H1 (cell line): Measurements from ENCODE around the gene PPP2R5B. TPM values are rescaled to one million over a fixed set of nuclear protein-coding genes. Genes with fewer than 3 reads are reported as not detected.

Source experiments
- CTCF ChIA-PET: fragments of 300-600 bp; sonication (Branson Sonifier 250); formaldehyde crosslinking; loops from one replicate; lab custom pipeline; 2021; ENCODE audit not compliant: partially characterized antibody; lab: Charles Lee
- POLR2A ChIA-PET: fragments of 300-600 bp; sonication (Branson Sonifier 250); formaldehyde crosslinking; loops from one replicate; lab custom pipeline; 2021; ENCODE audit warnings: inconsistent platforms; ENCODE audit not compliant: partially characterized antibody; lab: Charles Lee
- DNase-seq, 2 experiments: peaks; one replicate each; pipeline versions ENCODE4 v3.0.0 to v3.0.0-alpha.2; 2010 to 2022; ENCODE audit warnings: low spot score in 2 of 2, low read depth in 1 of 2, mixed read lengths in 1 of 2
- FAIRE-seq: peaks from 2 replicates; lab custom pipeline; 2011; peaks lifted over from hg19 to GRCh38; lab: Jason Lieb, UNC
- H2AFZ ChIP-seq: 2 replicates; pipeline ENCODE4 v1.8.1; 2012; ENCODE audit warnings: low read length, inconsistent platforms
- H2AK5ac ChIP-seq: 2 replicates; pipeline ENCODE4 v1.6.1; 2013; ENCODE audit warnings: low read depth, low read length
- H2BK120ac ChIP-seq: replicated peaks from 2 replicates; pipeline ENCODE3; 2013; ENCODE audit warnings: low read depth, low read length, inconsistent platforms
- H2BK12ac ChIP-seq: 2 replicates; pipeline ENCODE4 v1.6.1; 2013; ENCODE audit warnings: low read depth, low read length
- H2BK15ac ChIP-seq: 2 replicates; pipeline ENCODE4 v1.6.1; 2013; ENCODE audit warnings: low read length
- H2BK20ac ChIP-seq: 2 replicates; pipeline ENCODE4 v1.6.1; 2013; ENCODE audit warnings: low read length
- H2BK5ac ChIP-seq: 2 replicates; pipeline ENCODE4 v1.6.1; 2013; ENCODE audit warnings: low read depth, low read length
- H3K14ac ChIP-seq: 2 replicates; pipeline ENCODE4 v1.6.1; 2013; ENCODE audit warnings: inconsistent platforms; ENCODE audit not compliant: insufficient read length
- H3K18ac ChIP-seq: 2 replicates; pipeline ENCODE4 v1.6.1; 2013; ENCODE audit warnings: low read length; ENCODE audit errors: extremely low read depth
- H3K23ac ChIP-seq: 2 replicates; pipeline ENCODE4 v1.6.1; 2013; ENCODE audit warnings: inconsistent platforms; ENCODE audit not compliant: insufficient read length
- H3K23me2 ChIP-seq: 2 replicates; pipeline ENCODE4 v1.6.1; 2013; ENCODE audit warnings: low read depth, low read length
- H3K27ac ChIP-seq: 2 replicates; pipeline ENCODE4 v1.6.1; 2011; ENCODE audit warnings: low read depth, low read length, inconsistent platforms
- H3K27me3 ChIP-seq, 4 experiments: replicated peaks in 1 of 4; 1 replicate in 1 of 4; 2 replicates in 3 of 4; pipeline versions ENCODE4 v1.6.1 to v1.8.1; 2011 to 2013; ENCODE audit warnings: low read length in 3 of 4, mild to moderate bottlenecking in 3 of 4, inconsistent platforms in 2 of 4, mixed read lengths in 2 of 4, moderate library complexity in 1 of 4; ENCODE audit not compliant: control insufficient read depth in 3 of 4, insufficient read depth in 3 of 4; ENCODE audit errors: extremely low read depth in 1 of 4
- H3K36me3 ChIP-seq, 4 experiments: 2 replicates each; pipeline versions ENCODE4 v1.6.1 to v1.8.1; 2011 to 2013; ENCODE audit warnings: mild to moderate bottlenecking in 4 of 4, low read length in 3 of 4, moderate library complexity in 2 of 4, control low read depth in 1 of 4, inconsistent platforms in 1 of 4; ENCODE audit not compliant: insufficient read depth in 4 of 4, control insufficient read depth in 2 of 4
- H3K4ac ChIP-seq: replicated peaks from 2 replicates; pipeline ENCODE3; 2013; ENCODE audit warnings: low read length, low read depth, mixed read lengths, inconsistent platforms; ENCODE audit not compliant: insufficient read length
- H3K4me1 ChIP-seq, 4 experiments: replicated peaks in 1 of 4; 1 replicate in 1 of 4; 2 replicates in 3 of 4; pipeline versions ENCODE4 v1.6.1 to v1.8.1; 2011 to 2013; ENCODE audit warnings: low read length in 3 of 4, inconsistent platforms in 2 of 4, mixed read lengths in 1 of 4; ENCODE audit not compliant: insufficient read depth in 4 of 4, control insufficient read depth in 3 of 4
- H3K4me2 ChIP-seq, 2 experiments: 2 replicates each; pipeline versions ENCODE4 v1.6.1 to v1.8.1; 2011 to 2013; ENCODE audit warnings: low read depth in 2 of 2, low read length in 2 of 2, control low read depth in 1 of 2, inconsistent platforms in 1 of 2, mild to moderate bottlenecking in 1 of 2; ENCODE audit not compliant: insufficient read depth in 1 of 2
- H3K4me3 ChIP-seq, 4 experiments: fragments of 200-600, 300-600 bp in 1 of 4; sonication (generic), shearing (Covaris generic), sonication (Bioruptor Twin) in 1 of 4; 2 replicates each; pipeline versions ENCODE4 v1.5.1 to v1.8.1; 2011 to 2016; ENCODE audit warnings: low read length in 4 of 4, low read depth in 3 of 4, control low read depth in 2 of 4, inconsistent platforms in 2 of 4, mild to moderate bottlenecking in 2 of 4, mixed read lengths in 1 of 4, moderate library complexity in 1 of 4; ENCODE audit not compliant: insufficient read depth in 2 of 4; ENCODE audit errors: extremely low read depth in 1 of 4
- H3K56ac ChIP-seq: replicated peaks from 2 replicates; pipeline ENCODE3; 2013; ENCODE audit warnings: low read depth, mild to moderate bottlenecking, mixed read lengths, low read length, inconsistent platforms; ENCODE audit not compliant: insufficient read length
- H3K79me1 ChIP-seq: 2 replicates; pipeline ENCODE4 v1.6.1; 2013; ENCODE audit warnings: low read depth, low read length, control low read depth
- H3K79me2 ChIP-seq, 2 experiments: 2 replicates each; pipeline versions ENCODE4 v1.6.1 to v1.8.1; 2012 to 2013; ENCODE audit warnings: low read length in 2 of 2, mild to moderate bottlenecking in 2 of 2, inconsistent platforms in 1 of 2; ENCODE audit not compliant: insufficient read depth in 2 of 2, control insufficient read depth in 1 of 2
- H3K9ac ChIP-seq, 4 experiments: replicated peaks in 1 of 4; 1 replicate in 1 of 4; 2 replicates in 3 of 4; pipeline versions ENCODE4 v1.6.1 to v1.8.1; 2011 to 2013; ENCODE audit warnings: low read depth in 3 of 4, low read length in 3 of 4, control low read depth in 2 of 4, mild to moderate bottlenecking in 2 of 4, moderate library complexity in 2 of 4, inconsistent platforms in 1 of 4; ENCODE audit errors: extremely low read depth in 1 of 4
- H3K9me3 ChIP-seq, 2 experiments: 2 replicates each; pipeline versions ENCODE4 v1.6.1 to v1.8.1; 2012 to 2013; ENCODE audit warnings: mild to moderate bottlenecking in 2 of 2, moderate library complexity in 2 of 2, control low read depth in 1 of 2, inconsistent platforms in 1 of 2, low read depth in 1 of 2, low read length in 1 of 2, mixed read lengths in 1 of 2; ENCODE audit not compliant: insufficient read depth in 2 of 2
- H4K20me1 ChIP-seq, 2 experiments: replicated peaks in 1 of 2; 2 replicates each; pipeline versions ENCODE3 to v1.8.1; 2011 to 2013; ENCODE audit warnings: inconsistent platforms in 2 of 2, low read length in 2 of 2, mild to moderate bottlenecking in 1 of 2; ENCODE audit not compliant: insufficient read depth in 2 of 2, control insufficient read depth in 1 of 2
- H4K5ac ChIP-seq: 2 replicates; pipeline ENCODE4 v1.6.1; 2013; ENCODE audit warnings: low read length, low read depth, mixed read lengths, inconsistent platforms; ENCODE audit not compliant: insufficient read length
- H4K8ac ChIP-seq: 2 replicates; pipeline ENCODE4 v1.8.0; 2013; ENCODE audit warnings: mild to moderate bottlenecking, moderate library complexity, low read length, inconsistent platforms; ENCODE audit not compliant: insufficient read depth; ENCODE audit errors: extremely low read depth
- H4K91ac ChIP-seq: replicated peaks from 2 replicates; pipeline ENCODE3; 2013; ENCODE audit warnings: low read length, mixed read lengths, inconsistent platforms; ENCODE audit not compliant: insufficient read length
- BACH1 ChIP-seq: IDR thresholded peaks from 2 replicates; pipeline ENCODE4 v1.6.1; 2012; ENCODE audit warnings: low read length, improper control_type of control experiment
- NANOG ChIP-seq: IDR thresholded peaks from 2 replicates; pipeline ENCODE4 v1.6.1; 2011; ENCODE audit warnings: low read length, low read depth, mild to moderate bottlenecking, inconsistent platforms; ENCODE audit not compliant: insufficient read depth, poor library complexity, severe bottlenecking
- SUZ12 ChIP-seq: fragments of 200-600 bp; sonication (generic); IDR thresholded peaks from 2 replicates; pipeline ENCODE4 v1.6.1; 2012; ENCODE audit warnings: mild to moderate bottlenecking, inconsistent platforms, low read length, moderate library complexity, mixed read lengths
- WGBS, 2 experiments: shearing (Covaris generic) in 1 of 2; methylation state at CpG; one replicate each; pipeline versions ENCODE4 v1.1.6 to v1.1.7; 2013 to 2015; ENCODE audit warnings: low lambda C conversion rate in 2 of 2, mixed read lengths in 2 of 2, inconsistent platforms in 1 of 2, low coverage in 1 of 2, missing lambda C conversion rate in 1 of 2; ENCODE audit not compliant: insufficient replicate concordance in 2 of 2, insufficient coverage in 1 of 2, insufficient read length in 1 of 2; ENCODE audit errors: extremely low coverage in 1 of 2, missing lambda C conversion rate in 1 of 2; 5-methylcytosine and 5-hydroxymethylcytosine counted together
- polyA plus RNA-seq, 7 experiments: library from polyadenylated mRNA; depleted of rRNA in 3 of 7; stranded (reverse) in 5 of 7; unstranded in 2 of 7; fragments of >200 nt in 5 of 7; fragments of 200-250 nt in 2 of 7; gene quantifications; 1 replicate in 5 of 7; 2 replicates in 1 of 7; 4 replicates in 1 of 7; pipeline versions ENCODE4 v1.2.1 to v1.2.3, GENCODE V29; 2011 to 2013; ENCODE audit warnings: missing spikeins in 2 of 7, mixed read lengths in 2 of 7
- total RNA-seq: library from RNA; stranded (reverse); fragmentation: NEBNext Ultra II Directional; extraction: Animal tissue kit (Norgen Biotek cat#: 25700); gene quantifications from 2 replicates; pipeline ENCODE4 v1.2.1, GENCODE V29; 2021

Gene PPP2R5B
- total and polyA plus RNA-seq, 2 of the 8 experiments (the other 6 are each of a cell fraction or from before 2014, with no cell fraction given) = 4.9 to 5.1 TPM

GRCh38 chr11:64970731-64971151 lies 46.3 kb downstream of the PPP2R5B start:
- CTCF ChIA-PET = no interaction called here
- no peak for FAIRE-seq

More at GRCh38 chr11:64970731-64971151, 46.3 kb downstream of the PPP2R5B start:
- H3K79me2 ChIP-seq = no peaks in the 10 kb centered on the region
- H3K14ac ChIP-seq = no peak overlapping the region
- peaks cover 0 to 12% (median 7%) of the 10 kb centered on the region in 4 experiments; a peak in 5 of 7 replicates for H3K27me3 ChIP-seq
- no peak overlapping the region for H3K23ac ChIP-seq
- no peak overlapping the region for H3K4me3 ChIP-seq
- no peak overlapping the region for H2BK120ac ChIP-seq
- no peak overlapping the region for H4K91ac ChIP-seq
- H3K27ac ChIP-seq = no peak overlapping the region
- POLR2A ChIA-PET = interaction anchor here (1.3 kb wide), 1 partner anchor 10 kb away, joined by 3 read pairs; no protein-coding TSS in a partner anchor
- no peak overlapping the region for H4K5ac ChIP-seq
- H3K4me2 ChIP-seq = no peak overlapping the region
- H3K4me1 ChIP-seq = no peaks in the 10 kb centered on the region
- H2BK5ac ChIP-seq = no peak overlapping the region
- peaks cover 0 to 4% of the 10 kb centered on the region in 2 experiments; a peak in 1 of 4 replicates for H3K9me3 ChIP-seq
- WGBS, 2 experiments = 89% methylated on average over 8 of the region's 8 CpGs; no CpG with 5 or more reads in 1 of the 2 experiments
- no peak overlapping the region for H3K18ac ChIP-seq
- no peak overlapping the region for H3K56ac ChIP-seq
- no peak for DNase-seq
- no peak overlapping the region for H3K4ac ChIP-seq
- no peak overlapping the region for H2AK5ac ChIP-seq
- no peak overlapping the region for H2AFZ ChIP-seq
- no peaks in the 10 kb centered on the region for H3K23me2 ChIP-seq
- H4K8ac ChIP-seq = no peak overlapping the region
- H2BK12ac ChIP-seq = no peak overlapping the region
- H4K20me1 ChIP-seq = no peaks in the 10 kb centered on the region
- TF ChIP-seq BACH1 (no peak), SUZ12 (no peak), NANOG (no peak)
- H3K79me1 ChIP-seq = no peaks in the 10 kb centered on the region
- no peak overlapping the region for H3K9ac ChIP-seq
- no peaks in the 10 kb centered on the region for H3K36me3 ChIP-seq
- no peak overlapping the region for H2BK15ac ChIP-seq
- no peak overlapping the region for H2BK20ac ChIP-seq
